Measurements from ENCODE around the gene TRAPPC11.

GRCh38 chr4:183670960-183671555 is 12.0 kb downstream of the TRAPPC11 start:
- TF ChIP-seq CTCF (IDR thresholded peaks at IDR 0.05), result no peak
- no peak for TF ChIP-seq POLR2A (IDR thresholded peaks at IDR 0.05)
